ENCODE results near the gene NAPB. TPM values are rescaled to one million over a fixed set of nuclear protein-coding genes. Genes with fewer than 3 reads are reported as not detected.

The NAPB gene
- total and polyA plus RNA-seq, 2 experiments from 2014 or later: 7.3 to 11.2 TPM

GRCh38 chr20:23450877-23451276 is 29.6 kb upstream of the NAPB start:
- WGBS (ENCODE audit: low lambda C conversion rate, missing lambda C conversion rate): 86% methylated on average over 1 of the region's 1 CpG
- H3K27me3 ChIP-seq: no peaks in the 10 kb centered on the region
- no peaks in the 10 kb centered on the region for H3K9me3 ChIP-seq (ENCODE audit: low read depth)
- no peaks in the 10 kb centered on the region for H3K79me2 ChIP-seq
- no peak for DNase-seq (ENCODE audit: low spot score)
- no peak overlapping the region for H3K4me3 ChIP-seq
- no peaks in the 10 kb centered on the region for H3K36me3 ChIP-seq (replicated peaks; ENCODE audit: insufficient read depth, low read depth)
- TF ChIP-seq EZH2phosphoT487 (IDR thresholded peaks at IDR 0.05; ENCODE audit: low read depth, severe bottlenecking, unreplicated experiment): no peak
- no peaks in the 10 kb centered on the region for H3K9me2 ChIP-seq (replicated peaks; ENCODE audit: insufficient read depth)
- H3K27ac ChIP-seq: no peak overlapping the region
- no peak overlapping the region for H3K4me2 ChIP-seq
- no peak overlapping the region for H2AFZ ChIP-seq
- no peaks in the 10 kb centered on the region for H4K20me1 ChIP-seq (ENCODE audit: insufficient read depth, poor library complexity, severe bottlenecking)
- peaks cover 3% of the 10 kb centered on the region for H3K4me1 ChIP-seq (ENCODE audit: insufficient read depth)

GRCh38 chr20:23449421-23449820 is 28.1 kb upstream of the NAPB start:
- no peaks in the 10 kb centered on the region for H4K20me1 ChIP-seq (ENCODE audit: insufficient read depth, poor library complexity, severe bottlenecking)
- no peaks in the 10 kb centered on the region for H3K9me2 ChIP-seq (replicated peaks; ENCODE audit: insufficient read depth)
- H3K36me3 ChIP-seq (replicated peaks; ENCODE audit: insufficient read depth, low read depth): no peaks in the 10 kb centered on the region
- no peak overlapping the region for H3K27ac ChIP-seq
- no peak overlapping the region for H3K4me3 ChIP-seq
- peaks cover 3% of the 10 kb centered on the region for H3K4me1 ChIP-seq (ENCODE audit: insufficient read depth)
- no peak for DNase-seq (ENCODE audit: low spot score)
- H2AFZ ChIP-seq: no peak overlapping the region
- H3K4me2 ChIP-seq: no peak overlapping the region
- no peaks in the 10 kb centered on the region for H3K79me2 ChIP-seq
- H3K9me3 ChIP-seq (ENCODE audit: low read depth): no peaks in the 10 kb centered on the region
- H3K27me3 ChIP-seq: no peaks in the 10 kb centered on the region
- TF ChIP-seq EZH2 (IDR thresholded peaks at IDR 0.05; ENCODE audit: borderline replicate concordance): no peak
- TF ChIP-seq CTCF (IDR thresholded peaks at IDR 0.05; ENCODE audit: poor library complexity): no peak
- TF ChIP-seq EZH2phosphoT487 (IDR thresholded peaks at IDR 0.05; ENCODE audit: low read depth, severe bottlenecking, unreplicated experiment): no peak
- 75% methylated on average over 3 of the region's 3 CpGs for WGBS (ENCODE audit: low lambda C conversion rate, missing lambda C conversion rate)

- TF ChIP-seq EZH2 (IDR thresholded peaks at IDR 0.05; ENCODE audit: borderline replicate concordance) (no peak), EZH2phosphoT487 (IDR thresholded peaks at IDR 0.05; ENCODE audit: low read depth, severe bottlenecking, unreplicated experiment) (no peak)
- H3K36me3 ChIP-seq (replicated peaks; ENCODE audit: insufficient read depth, low read depth): no peaks in the 10 kb centered on the region
- no peaks in the 10 kb centered on the region for H3K9me2 ChIP-seq (replicated peaks; ENCODE audit: insufficient read depth)
- peaks cover 3% of the 10 kb centered on the region for H3K4me1 ChIP-seq (ENCODE audit: insufficient read depth)
- H3K27me3 ChIP-seq: no peaks in the 10 kb centered on the region
- no peak for DNase-seq (ENCODE audit: low spot score)
- no peak overlapping the region for H3K4me2 ChIP-seq
- H3K79me2 ChIP-seq: no peaks in the 10 kb centered on the region
- no peak overlapping the region for H3K27ac ChIP-seq
- no peaks in the 10 kb centered on the region for H4K20me1 ChIP-seq (ENCODE audit: insufficient read depth, poor library complexity, severe bottlenecking)
- WGBS (ENCODE audit: low lambda C conversion rate, missing lambda C conversion rate): 92% methylated on average over 5 of the region's 5 CpGs
- no peaks in the 10 kb centered on the region for H3K9me3 ChIP-seq (ENCODE audit: low read depth)
- H2AFZ ChIP-seq: no peak overlapping the region
- H3K4me3 ChIP-seq: no peak overlapping the region
Measured at GRCh38 chr20:23448167-23448566, 26.9 kb upstream of the NAPB start.

GRCh38 chr20:23446505-23446904 is 25.2 kb upstream of the NAPB start:
- Histone ChIP-seq H4K20me1 (ENCODE audit: insufficient read depth, poor library complexity, severe bottlenecking) (no peaks in the 10 kb centered on the region), H2AFZ (no peak overlapping the region), H3K9me2 (replicated peaks; ENCODE audit: insufficient read depth) (no peaks in the 10 kb centered on the region), H3K27me3 (no peaks in the 10 kb centered on the region), H3K79me2 (no peaks in the 10 kb centered on the region), H3K9me3 (ENCODE audit: low read depth) (no peaks in the 10 kb centered on the region), H3K4me3 (no peak overlapping the region), H3K27ac (no peak overlapping the region), H3K4me2 (no peak overlapping the region), H3K36me3 (replicated peaks; ENCODE audit: insufficient read depth, low read depth) (no peaks in the 10 kb centered on the region), H3K4me1 (ENCODE audit: insufficient read depth) (no peaks in the 10 kb centered on the region)
- TF ChIP-seq CTCF (IDR thresholded peaks at IDR 0.05; ENCODE audit: poor library complexity) (peak; percentile 49), EZH2 (IDR thresholded peaks at IDR 0.05; ENCODE audit: borderline replicate concordance) (no peak)
- peak; percentile 40 for DNase-seq (ENCODE audit: low spot score)
- WGBS (ENCODE audit: low lambda C conversion rate, missing lambda C conversion rate): 73% methylated on average over 8 of the region's 8 CpGs
